NB4 (cell line): Measurements from ENCODE around the gene GRM5.
"Not testable (repeated sequence)": the region's sequence is repeated elsewhere in the genome, so short reads cannot be mapped to it uniquely, and the experiment has no call there.

Experiments used
- DNase-seq: peaks from one replicate; pipeline ENCODE4 v3.0.0; 2010; ENCODE audit warnings: low read depth
- H3K4me3 ChIP-seq: one replicate; pipeline ENCODE4 v1.5.1; 2011; ENCODE audit warnings: mild to moderate bottlenecking, low read depth, low read length, moderate library complexity
- CTCF ChIP-seq: IDR thresholded peaks from one replicate; pipeline ENCODE4 v1.5.1; 2012; ENCODE audit warnings: low read depth, low read length
- MAX ChIP-seq: IDR thresholded peaks from 2 replicates; pipeline ENCODE4 v1.6.1; 2011; ENCODE audit warnings: low read depth, low read length
- MYC ChIP-seq: IDR thresholded peaks from 2 replicates; pipeline ENCODE4 v1.6.1; 2011; ENCODE audit warnings: low read depth, low read length
- POLR2A ChIP-seq: IDR thresholded peaks from 2 replicates; pipeline ENCODE4 v1.6.1; 2011; ENCODE audit warnings: mild to moderate bottlenecking; ENCODE audit not compliant: insufficient read length; ENCODE audit errors: extremely low read depth

Gene GRM5

GRCh38 chr11:89065651-89066201, at the start of gene GRM5:
TSS of gene GRM5 (minus strand) at chr11:89065982. CDS start at chr11:89047872, 18,110 bp downstream.
- DNase-seq, H3K4me3 ChIP-seq: not testable (repeated sequence)

- not testable (repeated sequence) for H3K4me3 ChIP-seq
- peak; percentile 63 for TF ChIP-seq CTCF
- DNase-seq: peak; percentile 35
These were observed 32.2 kb upstream of the GRM5 start for GRCh38 chr11:89097956-89098355.

- H3K4me3 ChIP-seq, DNase-seq: not testable (repeated sequence)
These were observed 28.0 kb upstream of the GRM5 start for GRCh38 chr11:89093806-89094205.

DNA sequence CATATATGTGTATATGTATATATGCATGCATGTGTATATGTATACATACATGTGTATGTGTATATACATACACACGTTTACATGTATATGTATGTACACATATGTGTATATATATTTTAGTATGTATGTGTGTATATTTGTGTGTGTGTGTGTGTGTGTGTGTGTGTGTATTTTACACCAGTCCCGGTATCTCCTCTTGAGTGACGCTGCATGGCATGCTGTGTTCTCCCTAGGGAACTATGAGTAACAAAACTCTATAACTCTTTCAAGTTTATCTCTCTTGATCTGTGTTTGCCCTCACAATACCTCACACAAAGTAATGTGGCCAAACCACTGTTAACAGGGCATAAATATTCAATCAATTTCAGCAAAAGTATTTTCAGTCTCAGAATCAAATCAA, 19.2 kb upstream of the GRM5 start:
- not testable (repeated sequence) for H3K4me3 ChIP-seq, DNase-seq

GRCh38 chr11:89070911-89071310, 5.1 kb upstream of the GRM5 start:
- H3K4me3 ChIP-seq, DNase-seq: not testable (repeated sequence)

- DNase-seq: no peak
- no peak overlapping the region for H3K4me3 ChIP-seq
- no peak for TF ChIP-seq MAX
- no peak for TF ChIP-seq CTCF
- no peak for TF ChIP-seq POLR2A
- TF ChIP-seq MYC: no peak
These were observed 1.5 kb upstream of the GRM5 start for GRCh38 chr11:89067264-89067663.

GRCh38 chr11:89065066-89065465, 716 bp downstream of the GRM5 start:
- DNase-seq: no peak

DNA sequence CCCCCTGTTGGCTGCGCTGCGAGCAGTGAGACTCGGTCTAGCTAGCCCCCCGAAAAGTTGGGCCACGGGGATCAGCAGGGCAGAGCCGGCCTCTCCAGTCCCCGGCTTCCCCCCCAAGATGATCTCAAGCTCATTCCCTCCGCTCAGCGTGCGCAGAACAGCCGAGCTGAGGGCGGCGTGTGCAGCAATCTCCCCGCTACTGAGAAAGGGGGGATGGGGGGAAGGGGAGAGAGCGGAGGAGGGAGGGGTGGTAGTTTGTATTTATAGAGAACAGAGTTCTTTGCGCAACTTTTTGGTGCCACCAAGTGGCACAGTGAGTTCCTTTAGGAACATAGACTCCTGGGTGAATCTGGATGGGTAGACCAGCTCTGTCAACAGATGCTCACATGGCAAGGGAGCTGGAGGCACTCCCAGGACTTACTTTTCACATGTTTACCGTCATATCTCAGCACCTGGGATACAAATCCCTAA, 2.3 kb downstream of the GRM5 start:
- H3K4me3 ChIP-seq: not testable (repeated sequence)

More at GRCh38 chr11:89065066-89065465, 716 bp downstream of the GRM5 start:
- TF ChIP-seq MYC (no peak), CTCF (no peak), POLR2A (no peak), MAX (no peak)
- H3K4me3 ChIP-seq: no peak overlapping the region

GRCh38 chr11:89062771-89063298, 2.9 kb downstream of the GRM5 start:
- DNase-seq, H3K4me3 ChIP-seq: not testable (repeated sequence)

More for the DNA sequence above, 2.3 kb downstream of the GRM5 start:
- DNase-seq: not testable (repeated sequence)

GRCh38 chr11:89061839-89062238, 3.9 kb downstream of the GRM5 start:
- peak; percentile 4 for DNase-seq

DNA sequence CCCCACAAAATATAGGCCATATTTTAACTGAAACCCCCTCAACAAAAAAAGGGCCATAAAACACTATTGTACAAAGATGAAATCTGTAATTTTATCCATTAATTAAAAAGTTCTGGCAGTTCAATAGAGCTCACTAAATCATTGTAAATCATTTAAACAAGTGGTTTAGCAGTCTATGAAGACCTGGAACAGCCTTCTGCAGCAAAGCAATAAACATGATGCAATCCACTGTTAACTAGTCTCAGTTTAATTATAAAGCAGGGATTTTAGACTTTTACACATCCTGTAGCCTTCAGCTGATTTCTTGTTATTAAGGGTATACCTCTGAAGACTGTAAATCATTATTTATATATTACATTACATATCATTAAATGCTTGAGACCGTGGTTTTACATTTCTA, 8.4 kb downstream of the GRM5 start:
- H3K4me3 ChIP-seq, DNase-seq: not testable (repeated sequence)

More at GRCh38 chr11:89061839-89062238, 3.9 kb downstream of the GRM5 start:
- H3K4me3 ChIP-seq: not testable (repeated sequence)
